Prostate gland (tissue), 2 donors: ENCODE results near the gene SLC25A26.

Source experiments
- CTCF ChIP-seq, 4 experiments: fragments of 200-600 bp in 2 of 4; fragments of 450-650 bp in 2 of 4; sonication (generic) in 2 of 4; IDR thresholded peaks; 1 replicate in 3 of 4; 2 replicates in 1 of 4; pipeline ENCODE4 v1.5.1; 2016 to 2019; ENCODE audit warnings: antibody characterized with exemption in 4 of 4, mild to moderate bottlenecking in 2 of 4, moderate library complexity in 2 of 4
- POLR2A ChIP-seq: fragments of 450-650 bp; IDR thresholded peaks from one replicate; pipeline ENCODE4 v1.6.1; 2016; ENCODE audit warnings: antibody characterized with exemption, mild to moderate bottlenecking
- POLR2AphosphoS5 ChIP-seq: sonication (generic); formaldehyde crosslinking; IDR thresholded peaks from one replicate; pipeline ENCODE4 v1.6.1; 2017; ENCODE audit warnings: antibody characterized with exemption

- TF ChIP-seq CTCF (IDR thresholded peaks at IDR 0.05) (no peak), POLR2A (no peak), POLR2AphosphoS5 (no peak)
Measured at GRCh38 chr3:66298591-66298990, 77.8 kb downstream of the SLC25A26 start.
